Fibroblast of the aortic adventitia (primary cell): ENCODE data around the gene TTLL1. TPM values are rescaled to one million over a fixed set of nuclear protein-coding genes. Genes with fewer than 3 reads are reported as not detected.

Experiments
- DNase-seq: peaks from one replicate; pipeline ENCODE4 v3.0.0-alpha.2; 2010; ENCODE audit warnings: low read depth
- H3K4me3 ChIP-seq: 2 replicates; pipeline ENCODE4 v1.5.1; 2011; ENCODE audit warnings: low read depth, mild to moderate bottlenecking, control low read depth, low read length, moderate library complexity
- total RNA-seq: library from RNA; depleted of rRNA; stranded (reverse); fragments of >200 nt; gene quantifications from 2 replicates; pipeline ENCODE4 v1.2.3, GENCODE V29; 2012; ENCODE audit warnings: low replicate concordance
- TF ChIP-seq, protein P1 (sequence below): IDR thresholded peaks from 2 replicates; pipeline ENCODE4 v1.5.1; 2011; ENCODE audit warnings: mild to moderate bottlenecking, low read length, control low read depth, inconsistent platforms; ENCODE audit not compliant: insufficient read depth

TTLL1 gene
- total RNA-seq, 1 donor: 23.1 TPM

DNA sequence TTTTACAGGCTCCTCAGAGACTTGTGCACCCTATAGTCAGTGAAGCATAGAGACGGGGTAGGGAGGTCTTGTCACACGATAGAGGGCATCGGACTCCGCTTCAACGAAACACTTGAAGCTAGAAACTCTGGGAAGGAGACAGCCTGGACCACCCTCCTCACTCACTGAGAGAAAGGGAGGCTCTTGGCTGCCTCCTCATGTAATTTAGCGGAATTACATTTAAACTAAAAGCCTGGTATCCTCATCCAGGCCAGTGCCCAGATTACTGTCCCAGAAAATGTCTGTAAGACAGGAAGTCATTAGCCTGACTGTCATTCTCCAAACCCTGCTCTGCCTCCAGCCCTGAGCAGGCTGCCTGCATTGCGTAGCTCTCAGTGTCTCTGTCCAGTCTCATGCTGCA, 36.0 kb downstream of the TTLL1 start:
- TF ChIP-seq, protein P1, sequence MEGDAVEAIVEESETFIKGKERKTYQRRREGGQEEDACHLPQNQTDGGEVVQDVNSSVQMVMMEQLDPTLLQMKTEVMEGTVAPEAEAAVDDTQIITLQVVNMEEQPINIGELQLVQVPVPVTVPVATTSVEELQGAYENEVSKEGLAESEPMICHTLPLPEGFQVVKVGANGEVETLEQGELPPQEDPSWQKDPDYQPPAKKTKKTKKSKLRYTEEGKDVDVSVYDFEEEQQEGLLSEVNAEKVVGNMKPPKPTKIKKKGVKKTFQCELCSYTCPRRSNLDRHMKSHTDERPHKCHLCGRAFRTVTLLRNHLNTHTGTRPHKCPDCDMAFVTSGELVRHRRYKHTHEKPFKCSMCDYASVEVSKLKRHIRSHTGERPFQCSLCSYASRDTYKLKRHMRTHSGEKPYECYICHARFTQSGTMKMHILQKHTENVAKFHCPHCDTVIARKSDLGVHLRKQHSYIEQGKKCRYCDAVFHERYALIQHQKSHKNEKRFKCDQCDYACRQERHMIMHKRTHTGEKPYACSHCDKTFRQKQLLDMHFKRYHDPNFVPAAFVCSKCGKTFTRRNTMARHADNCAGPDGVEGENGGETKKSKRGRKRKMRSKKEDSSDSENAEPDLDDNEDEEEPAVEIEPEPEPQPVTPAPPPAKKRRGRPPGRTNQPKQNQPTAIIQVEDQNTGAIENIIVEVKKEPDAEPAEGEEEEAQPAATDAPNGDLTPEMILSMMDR: no peak
- no peak overlapping the region for H3K4me3 ChIP-seq
- no peak for DNase-seq

DNA sequence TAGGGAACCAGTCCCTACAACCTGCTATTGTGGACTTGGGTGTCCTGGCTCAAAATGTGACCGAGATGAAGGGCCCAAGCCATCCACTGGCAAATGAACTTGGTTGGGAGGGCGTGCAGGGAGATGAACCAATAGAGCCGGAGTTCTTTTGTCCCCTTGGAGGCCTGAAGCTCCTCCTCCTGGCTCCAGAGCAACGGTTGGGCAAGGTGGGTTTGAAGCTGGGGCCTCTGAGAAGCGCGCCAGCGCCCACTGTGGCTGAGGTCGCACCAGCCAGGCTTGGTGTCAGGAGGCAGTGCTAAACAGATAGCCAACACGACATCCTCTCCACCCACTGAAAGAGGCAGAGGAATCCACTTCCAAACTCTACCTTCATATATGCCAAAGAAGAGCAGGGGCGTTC, 38.2 kb downstream of the TTLL1 start:
- H3K4me3 ChIP-seq: no peak overlapping the region
- DNase-seq: no peak
- TF ChIP-seq, protein P1: no peak

DNA sequence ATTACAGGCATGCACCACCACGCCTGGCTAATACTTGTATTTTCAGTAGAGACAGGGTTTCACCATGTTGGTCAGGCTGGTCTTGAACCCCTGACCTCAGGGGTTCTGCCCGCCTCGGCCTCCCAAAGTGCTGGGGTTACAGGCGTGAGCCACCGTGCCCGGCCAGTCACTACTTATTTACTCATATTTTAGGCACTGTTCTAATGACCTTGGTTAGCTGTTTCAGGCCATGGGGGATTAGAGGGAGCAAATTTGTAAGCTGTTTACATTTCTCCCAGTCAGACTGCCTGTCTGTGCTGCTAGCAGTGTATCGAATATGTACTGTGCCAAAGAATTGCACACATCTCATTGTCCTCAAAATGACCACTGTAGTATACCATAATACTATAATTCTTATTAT, 41.6 kb downstream of the TTLL1 start:
- TF ChIP-seq, protein P1: no peak
- no peak for DNase-seq
- H3K4me3 ChIP-seq: no peak overlapping the region

DNA sequence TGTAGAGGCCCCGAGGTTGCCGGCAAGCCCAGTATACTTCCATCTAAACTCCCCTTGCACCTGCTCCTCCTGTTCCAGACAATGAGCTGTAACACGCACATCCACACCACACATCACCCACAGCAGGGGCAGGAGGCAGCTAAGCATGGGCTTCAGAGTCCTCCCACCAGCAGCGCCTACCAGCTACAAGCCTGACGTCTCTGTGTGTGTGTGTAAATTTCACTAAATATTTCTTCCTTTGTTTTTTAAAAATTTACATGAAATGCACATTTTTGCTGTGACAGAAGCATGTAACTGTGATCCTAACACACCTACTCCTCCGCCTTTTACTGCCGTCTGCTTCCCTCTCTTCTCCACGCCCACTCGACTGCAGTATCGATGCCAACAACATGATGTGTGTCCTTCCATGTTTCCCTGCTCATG, 44.9 kb downstream of the TTLL1 start:
- no peak overlapping the region for H3K4me3 ChIP-seq
- TF ChIP-seq, protein P1: no peak
- no peak for DNase-seq

DNA sequence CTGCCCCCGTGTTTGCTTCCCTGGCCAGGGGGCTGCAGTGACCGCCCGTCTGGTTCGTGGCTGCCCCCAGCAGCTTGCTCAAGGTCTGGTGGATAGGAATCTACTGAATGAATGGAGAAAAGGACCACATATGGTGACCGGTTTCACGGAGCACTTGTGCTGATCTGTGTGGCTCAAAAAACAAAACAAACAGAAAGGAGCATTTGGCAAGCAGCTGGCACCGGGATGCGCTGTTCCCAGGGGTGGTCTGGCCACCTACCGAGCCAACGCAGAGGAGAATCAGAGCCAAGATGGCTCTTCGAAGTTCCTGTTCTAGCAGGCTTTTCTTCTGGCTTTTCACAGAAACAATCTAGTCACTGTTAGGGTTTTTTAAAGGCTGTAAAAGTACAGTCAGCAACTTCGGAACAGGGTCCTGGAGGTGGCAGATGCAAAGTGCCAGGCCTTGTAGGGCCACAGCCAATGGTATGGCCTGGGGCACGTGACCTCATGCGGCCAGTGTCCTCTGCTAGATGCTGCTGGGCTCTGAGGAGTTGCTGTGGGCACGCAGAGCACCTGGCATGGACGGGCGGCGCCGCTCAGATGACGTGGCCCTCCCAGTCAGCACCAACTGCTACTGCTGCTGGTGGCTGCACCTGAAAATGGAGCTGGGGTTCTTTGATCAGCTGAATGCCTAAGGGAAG, 47.0 kb downstream of the TTLL1 start:
- H3K4me3 ChIP-seq: no peak overlapping the region
- TF ChIP-seq, protein P1: no peak

DNA sequence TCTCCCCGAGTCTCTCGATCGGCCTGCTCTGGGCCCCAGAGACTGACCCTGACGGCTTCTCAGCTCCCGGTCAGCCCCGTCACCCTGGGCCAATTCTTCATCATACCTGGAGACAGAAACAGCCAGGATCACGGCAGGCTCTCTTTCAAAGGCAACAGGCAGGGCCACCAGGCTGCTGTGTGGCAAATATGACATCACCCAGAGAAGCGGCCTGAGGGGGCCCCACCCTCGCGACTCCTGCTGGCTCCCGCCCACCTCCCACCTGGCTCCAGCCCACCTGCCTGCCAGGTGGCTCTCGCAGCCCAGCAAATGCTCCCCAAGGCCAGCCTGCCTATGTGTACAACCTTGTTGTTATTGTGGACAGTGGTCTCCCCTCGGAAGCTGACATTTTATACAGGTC, 49.4 kb downstream of the TTLL1 start:
- no peak overlapping the region for H3K4me3 ChIP-seq
- no peak for DNase-seq
- TF ChIP-seq, protein P1: no peak

More for the DNA sequence above, 47.0 kb downstream of the TTLL1 start:
- DNase-seq: no peak

DNA sequence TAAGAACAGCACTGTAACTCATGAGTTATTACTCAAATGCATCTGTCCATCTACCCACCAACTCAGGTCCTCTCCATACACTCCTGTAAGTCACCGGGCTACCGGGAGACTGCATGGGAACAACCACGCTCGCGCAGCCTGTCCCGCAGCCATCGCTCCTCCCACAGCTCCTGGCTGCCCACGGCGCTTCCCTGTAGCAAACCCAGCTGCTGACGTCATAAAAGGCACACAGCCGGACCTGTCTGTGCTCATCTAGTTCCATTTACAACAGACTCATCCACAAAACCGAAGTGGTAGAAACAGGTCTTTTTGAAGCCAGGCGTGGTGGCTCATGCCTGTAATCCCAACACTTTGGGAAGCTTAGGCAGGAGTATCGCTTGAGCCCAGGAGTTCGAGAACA, 50.9 kb downstream of the TTLL1 start:
- TF ChIP-seq, protein P1: no peak
- no peak for DNase-seq
- H3K4me3 ChIP-seq: no peak overlapping the region
